HEK293T (cell line): ENCODE data around the gene ACOX1.

ENCODE experiments used
- ARNT ChIP-seq: fragments of 450-650 bp; IDR thresholded peaks from 2 replicates; pipeline ENCODE4 v1.6.1; 2017; ENCODE audit warnings: mild to moderate bottlenecking
- BHLHE40 ChIP-seq: fragments of 450-650 bp; IDR thresholded peaks from 2 replicates; pipeline ENCODE4 v1.6.1; 2016; ENCODE audit warnings: mild to moderate bottlenecking, moderate library complexity, borderline replicate concordance
- CTBP1 ChIP-seq: fragments of 450-650 bp; IDR thresholded peaks from 2 replicates; pipeline ENCODE4 v1.6.1; 2016; ENCODE audit warnings: borderline replicate concordance
- FOXA1 ChIP-seq: fragments of 450-650 bp; IDR thresholded peaks from 2 replicates; pipeline ENCODE4 v1.6.1; 2016; ENCODE audit warnings: mild to moderate bottlenecking
- FOXK2 ChIP-seq: fragments of 450-650 bp; IDR thresholded peaks from 2 replicates; pipeline ENCODE4 v1.6.1; 2016; ENCODE audit warnings: mild to moderate bottlenecking
- FOXM1 ChIP-seq: fragments of 450-650 bp; IDR thresholded peaks from 2 replicates; pipeline ENCODE4 v1.6.1; 2017; ENCODE audit warnings: mild to moderate bottlenecking, borderline replicate concordance
- HDGF ChIP-seq: fragments of 450-650 bp; IDR thresholded peaks from 2 replicates; pipeline ENCODE4 v1.6.1; 2017; ENCODE audit warnings: antibody characterized with exemption, borderline replicate concordance
- L3MBTL2 ChIP-seq: fragments of 450-650 bp; conservative IDR thresholded peaks from 2 replicates; pipeline ENCODE4 v1.6.1; 2016; ENCODE audit warnings: mild to moderate bottlenecking
- SP1 ChIP-seq: fragments of 450-650 bp; IDR thresholded peaks from 2 replicates; pipeline ENCODE4 v1.6.1; 2017
- ZNF384 ChIP-seq: fragments of 450-650 bp; IDR thresholded peaks from 2 replicates; pipeline ENCODE4 v1.6.1; 2016

- no peak for TF ChIP-seq ARNT
- TF ChIP-seq L3MBTL2 = no peak
- TF ChIP-seq BHLHE40 = no peak
- no peak for TF ChIP-seq FOXM1
- TF ChIP-seq ZNF384 = no peak
- TF ChIP-seq FOXK2 = no peak
- TF ChIP-seq SP1 = no peak
- no peak for TF ChIP-seq HDGF
- no peak for TF ChIP-seq CTBP1
- no peak for TF ChIP-seq FOXA1
Measured at GRCh38 chr17:75970626-75971025, 8.3 kb downstream of the ACOX1 start.
